WTC11 (cell line): ENCODE results near the gene PAFAH1B2. TPM values are rescaled to one million over a fixed set of nuclear protein-coding genes. Genes with fewer than 3 reads are reported as not detected.
"Not testable (repeated sequence)": the region's sequence is repeated elsewhere in the genome, so short reads cannot be mapped to it uniquely, and the experiment has no call there.

Experiments
- ATAC-seq: fragments of 200-7000 bp; cut with Tn5 transposase; 2 replicates; pipeline ENCODE4 v1.10.0; 2021; ENCODE audit warnings: mild to moderate bottlenecking, moderate library complexity
- CTCF ChIA-PET: fragments of 300-600 bp; sonication (Branson Sonifier 250); formaldehyde crosslinking; loops from one replicate; lab custom pipeline; 2021; ENCODE audit warnings: antibody characterized with exemption; lab: Charles Lee
- POLR2A ChIA-PET: fragments of 350-600 bp; sonication (Branson Sonifier 250); formaldehyde crosslinking; loops from one replicate; lab custom pipeline; 2021; ENCODE audit warnings: antibody characterized with exemption; lab: Charles Lee
- DNase-seq: peaks from one replicate; pipeline ENCODE4 v3.0.0; 2021; ENCODE audit warnings: low spot score
- H3K27ac Mint-ChIP-seq: 2 replicates; pipeline ENCODE4 v1.8.0; 2021; ENCODE audit warnings: mixed read lengths
- H3K27me3 Mint-ChIP-seq: 2 replicates; pipeline ENCODE4 v1.8.0; 2021; ENCODE audit warnings: low read depth, mild to moderate bottlenecking, moderate library complexity, mixed read lengths
- H3K36me3 Mint-ChIP-seq: 2 replicates; pipeline ENCODE4 v1.8.0; 2021; ENCODE audit warnings: mixed read lengths
- H3K4me1 Mint-ChIP-seq: 2 replicates; pipeline ENCODE4 v1.8.0; 2022; ENCODE audit warnings: mixed read lengths
- H3K4me3 Mint-ChIP-seq: 2 replicates; pipeline ENCODE4 v1.8.0; 2021; ENCODE audit warnings: mild to moderate bottlenecking, moderate library complexity, mixed read lengths
- H3K9me3 Mint-ChIP-seq: 2 replicates; pipeline ENCODE4 v1.8.0; 2021; ENCODE audit warnings: mixed read lengths
- ATF1 ChIP-seq: sonication (generic); formaldehyde crosslinking; IDR thresholded peaks from 2 replicates; pipeline ENCODE4 v1.8.1; 2023; ENCODE audit warnings: mild to moderate bottlenecking, moderate library complexity, missing genetic modification reagents
- ATF6 ChIP-seq: sonication (generic); formaldehyde crosslinking; IDR thresholded peaks from 2 replicates; pipeline ENCODE4 v1.8.1; 2023; ENCODE audit warnings: mild to moderate bottlenecking, missing genetic modification reagents
- JUN ChIP-seq: sonication (generic); formaldehyde crosslinking; IDR thresholded peaks from 2 replicates; pipeline ENCODE4 v1.8.0; 2023; ENCODE audit warnings: mild to moderate bottlenecking, missing genetic modification reagents
- MXD4 ChIP-seq: fragments of 250-450 bp; sonication (Bioruptor Pico); IDR thresholded peaks from 2 replicates; pipeline ENCODE4 v1.8.0; 2021; ENCODE audit warnings: mild to moderate bottlenecking, moderate library complexity, borderline replicate concordance
- NFE2L1 ChIP-seq: sonication (generic); formaldehyde crosslinking; IDR thresholded peaks from 2 replicates; pipeline ENCODE4 v1.8.1; 2023; ENCODE audit warnings: missing genetic modification reagents
- PRRX2 ChIP-seq: fragments of 250-450 bp; sonication (Bioruptor Pico); IDR thresholded peaks from 2 replicates; pipeline ENCODE4 v1.8.0; 2021; ENCODE audit warnings: mild to moderate bottlenecking
- SP1 ChIP-seq: sonication (generic); formaldehyde crosslinking; conservative IDR thresholded peaks from 2 replicates; pipeline ENCODE4 v1.8.1; 2022; ENCODE audit warnings: missing genetic modification reagents
- TCF7 ChIP-seq: sonication (generic); formaldehyde crosslinking; IDR thresholded peaks from 2 replicates; pipeline ENCODE4 v1.8.0; 2022; ENCODE audit warnings: mild to moderate bottlenecking, low read depth, missing genetic modification reagents, moderate library complexity
- ZNF121 ChIP-seq: sonication (generic); formaldehyde crosslinking; IDR thresholded peaks from 2 replicates; pipeline ENCODE4 v1.8.0; 2023; ENCODE audit warnings: missing genetic modification reagents
- ZNF219 ChIP-seq: sonication (generic); formaldehyde crosslinking; IDR thresholded peaks from 2 replicates; pipeline ENCODE4 v1.8.0; 2023; ENCODE audit warnings: missing genetic modification reagents, mild to moderate bottlenecking, borderline replicate concordance
- ZNF396 ChIP-seq: fragments of 250-450 bp; sonication (Bioruptor Pico); IDR thresholded peaks from 2 replicates; pipeline ENCODE4 v1.8.0; 2021; ENCODE audit warnings: mild to moderate bottlenecking, moderate library complexity, borderline replicate concordance
- total RNA-seq: library from RNA; stranded (reverse); gene quantifications from 3 replicates; pipeline ENCODE4 v1.2.3, GENCODE V29; 2021
- TF ChIP-seq, protein P1 (sequence below): sonication (generic); formaldehyde crosslinking; IDR thresholded peaks from 2 replicates; pipeline ENCODE4 v1.8.0; 2022; ENCODE audit warnings: mild to moderate bottlenecking, missing genetic modification reagents
- TF ChIP-seq, protein P2 (sequence below): fragments of 250-450 bp; sonication (Bioruptor Pico); IDR thresholded peaks from 2 replicates; pipeline ENCODE4 v1.9.0; 2021; ENCODE audit warnings: mild to moderate bottlenecking
- TF ChIP-seq, protein P3 (sequence below): fragments of 250-450 bp; sonication (Bioruptor Pico); conservative IDR thresholded peaks from 2 replicates; pipeline ENCODE4 v1.9.0; 2021; ENCODE audit warnings: mild to moderate bottlenecking
- TF ChIP-seq, protein P4 (sequence below): sonication (generic); formaldehyde crosslinking; IDR thresholded peaks from 2 replicates; pipeline ENCODE4 v1.8.0; 2022; ENCODE audit warnings: missing genetic modification reagents
- TF ChIP-seq, protein P5 (sequence below): sonication (generic); formaldehyde crosslinking; IDR thresholded peaks from 2 replicates; pipeline ENCODE4 v1.8.1; 2023; ENCODE audit warnings: mild to moderate bottlenecking, missing genetic modification reagents, borderline replicate concordance

PAFAH1B2 gene
- total RNA-seq, 1 experiment from 2014 or later: 138 TPM

DNA sequence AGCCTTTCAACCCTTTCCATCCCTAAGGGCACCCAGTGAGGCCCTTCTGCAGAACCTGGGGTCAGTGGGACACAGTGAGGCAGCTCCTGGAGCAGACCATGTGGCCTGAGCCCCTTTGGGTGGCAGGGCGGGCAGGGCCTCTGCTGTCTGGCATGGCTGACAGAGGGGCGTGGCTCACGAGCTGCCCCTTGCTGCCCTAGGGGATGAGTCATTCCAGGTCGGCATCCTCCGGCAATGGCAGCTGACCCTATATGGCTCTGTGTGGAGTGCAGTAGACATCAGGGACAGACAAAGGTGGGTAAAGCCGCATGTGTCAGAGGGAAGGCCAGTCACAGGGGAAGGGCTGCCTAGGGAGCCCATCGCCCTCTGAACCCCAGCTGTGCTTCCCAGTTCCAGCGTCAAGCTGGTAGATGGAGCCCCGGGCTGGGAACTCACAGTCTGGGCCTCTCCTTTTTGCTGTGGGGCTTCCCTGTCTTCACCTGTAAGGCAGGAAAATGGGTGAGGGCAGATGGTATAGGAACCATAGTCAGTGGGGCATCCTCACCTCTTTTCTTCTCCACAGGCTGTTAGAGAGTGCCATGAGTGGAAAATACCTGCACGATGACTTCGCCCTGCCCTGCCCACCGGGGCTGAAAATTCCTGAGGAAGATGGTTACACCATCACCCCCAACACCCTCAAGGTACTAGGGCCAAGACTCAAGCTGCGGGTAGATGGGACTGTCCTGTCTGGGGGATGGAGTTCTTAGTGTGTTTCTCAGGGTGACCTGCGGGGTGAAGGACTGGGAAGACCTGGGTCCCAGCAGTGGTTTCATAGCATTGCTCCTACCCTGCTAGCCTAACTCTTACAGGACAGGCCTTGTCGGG lies 6.6 kb upstream of the PAFAH1B2 start:
- H3K4me1 Mint-ChIP-seq, CTCF ChIA-PET, H3K27me3 Mint-ChIP-seq, DNase-seq, H3K36me3 Mint-ChIP-seq, POLR2A ChIA-PET, H3K27ac Mint-ChIP-seq, H3K4me3 Mint-ChIP-seq, H3K9me3 Mint-ChIP-seq: not testable (repeated sequence)
- ATAC-seq: peak; percentile 10

- H3K4me1 Mint-ChIP-seq: peaks cover 33% of the 10 kb centered on the region
- H3K4me3 Mint-ChIP-seq: peak overlapping the region; percentile 98
- peaks cover 31% of the 10 kb centered on the region for H3K36me3 Mint-ChIP-seq
- H3K27me3 Mint-ChIP-seq: peaks cover 3% of the 10 kb centered on the region; the same call in 1 of the 2 replicates
- H3K27ac Mint-ChIP-seq: peak overlapping the region; percentile 96
- H3K9me3 Mint-ChIP-seq: 0 out of 2 replicates have a peak, but pooled peaks cover 4% of the 10 kb centered on the region
- ATAC-seq (peak; percentile 47), DNase-seq (no peak)
- no peak for TF ChIP-seq TCF7
- TF ChIP-seq SP1 (CRISPR knock-in tag): no peak
- TF ChIP-seq, protein P1, sequence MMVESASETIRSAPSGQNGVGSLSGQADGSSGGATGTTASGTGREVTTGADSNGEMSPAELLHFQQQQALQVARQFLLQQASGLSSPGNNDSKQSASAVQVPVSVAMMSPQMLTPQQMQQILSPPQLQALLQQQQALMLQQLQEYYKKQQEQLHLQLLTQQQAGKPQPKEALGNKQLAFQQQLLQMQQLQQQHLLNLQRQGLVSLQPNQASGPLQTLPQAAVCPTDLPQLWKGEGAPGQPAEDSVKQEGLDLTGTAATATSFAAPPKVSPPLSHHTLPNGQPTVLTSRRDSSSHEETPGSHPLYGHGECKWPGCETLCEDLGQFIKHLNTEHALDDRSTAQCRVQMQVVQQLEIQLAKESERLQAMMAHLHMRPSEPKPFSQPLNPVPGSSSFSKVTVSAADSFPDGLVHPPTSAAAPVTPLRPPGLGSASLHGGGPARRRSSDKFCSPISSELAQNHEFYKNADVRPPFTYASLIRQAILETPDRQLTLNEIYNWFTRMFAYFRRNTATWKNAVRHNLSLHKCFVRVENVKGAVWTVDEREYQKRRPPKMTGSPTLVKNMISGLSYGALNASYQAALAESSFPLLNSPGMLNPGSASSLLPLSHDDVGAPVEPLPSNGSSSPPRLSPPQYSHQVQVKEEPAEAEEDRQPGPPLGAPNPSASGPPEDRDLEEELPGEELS (CRISPR knock-in tag): no peak
- TF ChIP-seq, protein P2, sequence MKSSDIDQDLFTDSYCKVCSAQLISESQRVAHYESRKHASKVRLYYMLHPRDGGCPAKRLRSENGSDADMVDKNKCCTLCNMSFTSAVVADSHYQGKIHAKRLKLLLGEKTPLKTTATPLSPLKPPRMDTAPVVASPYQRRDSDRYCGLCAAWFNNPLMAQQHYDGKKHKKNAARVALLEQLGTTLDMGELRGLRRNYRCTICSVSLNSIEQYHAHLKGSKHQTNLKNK (CRISPR knock-in tag): no peak
- TF ChIP-seq ZNF121 (CRISPR knock-in tag): no peak
- no peak for TF ChIP-seq NFE2L1 (CRISPR knock-in tag)
- TF ChIP-seq MXD4 (CRISPR knock-in tag): no peak
- TF ChIP-seq ZNF396: no peak
- TF ChIP-seq ATF6: no peak
- TF ChIP-seq, protein P3, sequence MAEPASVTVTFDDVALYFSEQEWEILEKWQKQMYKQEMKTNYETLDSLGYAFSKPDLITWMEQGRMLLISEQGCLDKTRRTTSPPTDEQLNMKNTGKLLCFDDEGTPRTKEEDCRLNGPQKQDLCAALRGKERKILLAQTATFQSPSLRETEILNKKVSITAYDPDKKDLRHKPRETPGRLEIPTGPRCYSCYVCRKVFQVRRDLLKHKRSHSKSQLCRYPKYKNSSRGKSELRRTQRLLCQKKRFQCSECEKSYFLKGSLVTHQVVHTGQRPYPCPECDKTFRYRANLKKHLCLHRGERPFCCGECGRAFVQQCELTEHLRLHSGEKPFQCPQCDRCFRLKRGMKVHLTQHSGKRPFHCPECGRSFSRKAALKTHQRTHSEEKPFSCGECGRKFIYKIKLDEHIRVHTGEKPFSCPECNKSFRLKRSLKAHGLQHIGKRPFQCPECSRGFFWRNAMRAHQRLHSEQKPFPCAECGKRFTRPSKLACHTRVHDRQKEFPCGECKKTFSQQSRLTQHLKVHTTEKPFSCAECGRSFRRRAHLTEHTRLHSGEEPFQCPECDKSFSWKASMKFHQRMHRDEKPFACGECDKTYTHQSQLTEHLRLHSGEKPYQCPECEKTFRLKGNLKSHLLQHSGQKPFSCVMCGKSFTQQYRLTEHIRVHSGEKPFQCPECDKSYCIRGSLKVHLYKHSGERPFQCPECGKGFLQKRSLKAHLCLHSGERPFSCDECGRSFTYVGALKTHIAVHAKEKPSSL (CRISPR knock-in tag): no peak
- TF ChIP-seq JUN: no peak
- TF ChIP-seq, protein P4, sequence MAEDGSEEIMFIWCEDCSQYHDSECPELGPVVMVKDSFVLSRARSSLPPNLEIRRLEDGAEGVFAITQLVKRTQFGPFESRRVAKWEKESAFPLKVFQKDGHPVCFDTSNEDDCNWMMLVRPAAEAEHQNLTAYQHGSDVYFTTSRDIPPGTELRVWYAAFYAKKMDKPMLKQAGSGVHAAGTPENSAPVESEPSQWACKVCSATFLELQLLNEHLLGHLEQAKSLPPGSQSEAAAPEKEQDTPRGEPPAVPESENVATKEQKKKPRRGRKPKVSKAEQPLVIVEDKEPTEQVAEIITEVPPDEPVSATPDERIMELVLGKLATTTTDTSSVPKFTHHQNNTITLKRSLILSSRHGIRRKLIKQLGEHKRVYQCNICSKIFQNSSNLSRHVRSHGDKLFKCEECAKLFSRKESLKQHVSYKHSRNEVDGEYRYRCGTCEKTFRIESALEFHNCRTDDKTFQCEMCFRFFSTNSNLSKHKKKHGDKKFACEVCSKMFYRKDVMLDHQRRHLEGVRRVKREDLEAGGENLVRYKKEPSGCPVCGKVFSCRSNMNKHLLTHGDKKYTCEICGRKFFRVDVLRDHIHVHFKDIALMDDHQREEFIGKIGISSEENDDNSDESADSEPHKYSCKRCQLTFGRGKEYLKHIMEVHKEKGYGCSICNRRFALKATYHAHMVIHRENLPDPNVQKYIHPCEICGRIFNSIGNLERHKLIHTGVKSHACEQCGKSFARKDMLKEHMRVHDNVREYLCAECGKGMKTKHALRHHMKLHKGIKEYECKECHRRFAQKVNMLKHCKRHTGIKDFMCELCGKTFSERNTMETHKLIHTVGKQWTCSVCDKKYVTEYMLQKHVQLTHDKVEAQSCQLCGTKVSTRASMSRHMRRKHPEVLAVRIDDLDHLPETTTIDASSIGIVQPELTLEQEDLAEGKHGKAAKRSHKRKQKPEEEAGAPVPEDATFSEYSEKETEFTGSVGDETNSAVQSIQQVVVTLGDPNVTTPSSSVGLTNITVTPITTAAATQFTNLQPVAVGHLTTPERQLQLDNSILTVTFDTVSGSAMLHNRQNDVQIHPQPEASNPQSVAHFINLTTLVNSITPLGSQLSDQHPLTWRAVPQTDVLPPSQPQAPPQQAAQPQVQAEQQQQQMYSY (CRISPR knock-in tag): no peak
- TF ChIP-seq ZNF219 (CRISPR knock-in tag): no peak
- TF ChIP-seq, protein P5, sequence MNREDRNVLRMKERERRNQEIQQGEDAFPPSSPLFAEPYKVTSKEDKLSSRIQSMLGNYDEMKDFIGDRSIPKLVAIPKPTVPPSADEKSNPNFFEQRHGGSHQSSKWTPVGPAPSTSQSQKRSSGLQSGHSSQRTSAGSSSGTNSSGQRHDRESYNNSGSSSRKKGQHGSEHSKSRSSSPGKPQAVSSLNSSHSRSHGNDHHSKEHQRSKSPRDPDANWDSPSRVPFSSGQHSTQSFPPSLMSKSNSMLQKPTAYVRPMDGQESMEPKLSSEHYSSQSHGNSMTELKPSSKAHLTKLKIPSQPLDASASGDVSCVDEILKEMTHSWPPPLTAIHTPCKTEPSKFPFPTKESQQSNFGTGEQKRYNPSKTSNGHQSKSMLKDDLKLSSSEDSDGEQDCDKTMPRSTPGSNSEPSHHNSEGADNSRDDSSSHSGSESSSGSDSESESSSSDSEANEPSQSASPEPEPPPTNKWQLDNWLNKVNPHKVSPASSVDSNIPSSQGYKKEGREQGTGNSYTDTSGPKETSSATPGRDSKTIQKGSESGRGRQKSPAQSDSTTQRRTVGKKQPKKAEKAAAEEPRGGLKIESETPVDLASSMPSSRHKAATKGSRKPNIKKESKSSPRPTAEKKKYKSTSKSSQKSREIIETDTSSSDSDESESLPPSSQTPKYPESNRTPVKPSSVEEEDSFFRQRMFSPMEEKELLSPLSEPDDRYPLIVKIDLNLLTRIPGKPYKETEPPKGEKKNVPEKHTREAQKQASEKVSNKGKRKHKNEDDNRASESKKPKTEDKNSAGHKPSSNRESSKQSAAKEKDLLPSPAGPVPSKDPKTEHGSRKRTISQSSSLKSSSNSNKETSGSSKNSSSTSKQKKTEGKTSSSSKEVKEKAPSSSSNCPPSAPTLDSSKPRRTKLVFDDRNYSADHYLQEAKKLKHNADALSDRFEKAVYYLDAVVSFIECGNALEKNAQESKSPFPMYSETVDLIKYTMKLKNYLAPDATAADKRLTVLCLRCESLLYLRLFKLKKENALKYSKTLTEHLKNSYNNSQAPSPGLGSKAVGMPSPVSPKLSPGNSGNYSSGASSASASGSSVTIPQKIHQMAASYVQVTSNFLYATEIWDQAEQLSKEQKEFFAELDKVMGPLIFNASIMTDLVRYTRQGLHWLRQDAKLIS (CRISPR knock-in tag): no peak
- no peak for TF ChIP-seq PRRX2 (CRISPR knock-in tag)
- TF ChIP-seq ATF1 (CRISPR knock-in tag): no peak
- POLR2A ChIA-PET: interaction anchor here (0.6 to 3.0 kb wide), 4 partner anchors 29 to 263 kb away, joined by 3 to 17 read pairs (median 6); partner anchors contain the start of genes SIDT2 and SIK3
- CTCF ChIA-PET: interaction anchor here (1.1 to 4.9 kb wide), 7 partner anchors 37 to 352 kb away, joined by 4 to 35 read pairs (median 11); partner anchors contain the start of genes APOA5, SIDT2 and SIK3
Measured at GRCh38 chr11:117143390-117143789, 697 bp upstream of the PAFAH1B2 start.
